SK-N-SH (cell line): ENCODE results near the gene CCDC148.

Experiments used
- EP300 ChIP-seq, 2 experiments: IDR thresholded peaks; 2 replicates each; pipeline versions ENCODE4 v1.4.0 to v1.6.1; 2012; ENCODE audit warnings: borderline replicate concordance in 1 of 2, low read depth in 1 of 2, low read length in 1 of 2
- TF ChIP-seq, protein P1 (sequence below): fragments of 150-350 bp; IDR thresholded peaks from 2 replicates; pipeline ENCODE4 v1.6.1; 2017; ENCODE audit warnings: antibody characterized with exemption, low read length, low read depth, borderline replicate concordance
- TF ChIP-seq, protein P2 (sequence below): fragments of 200-600 bp; sonication (generic); IDR thresholded peaks from 2 replicates; pipeline ENCODE4 v1.6.1; 2017; ENCODE audit warnings: antibody characterized with exemption, mild to moderate bottlenecking, moderate library complexity

DNA sequence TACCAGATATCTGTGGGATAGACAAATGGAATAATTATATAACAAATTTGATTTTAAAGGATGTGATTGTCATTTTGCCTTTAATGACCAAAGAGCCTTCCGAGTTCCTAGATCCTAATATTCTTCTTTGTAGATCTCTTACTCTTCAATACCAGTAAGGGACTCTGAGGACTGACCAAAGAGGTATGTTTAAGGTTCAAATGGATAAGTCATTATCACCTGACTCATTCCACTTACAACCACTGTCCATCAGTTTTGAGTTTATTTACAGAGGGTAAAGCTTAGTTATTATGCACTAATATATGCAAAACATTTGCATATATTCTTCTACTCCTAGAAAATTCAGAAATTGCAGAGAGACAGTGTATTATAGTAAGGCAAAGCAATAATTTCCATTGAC is 62.7 kb downstream of the CCDC148 start:
- no peak for TF ChIP-seq EP300 (IDR thresholded peaks at IDR 0.05; ENCODE audit: borderline replicate concordance in 1 of 2, low read depth in 1 of 2, low read length in 1 of 2)
- TF ChIP-seq, protein P1, sequence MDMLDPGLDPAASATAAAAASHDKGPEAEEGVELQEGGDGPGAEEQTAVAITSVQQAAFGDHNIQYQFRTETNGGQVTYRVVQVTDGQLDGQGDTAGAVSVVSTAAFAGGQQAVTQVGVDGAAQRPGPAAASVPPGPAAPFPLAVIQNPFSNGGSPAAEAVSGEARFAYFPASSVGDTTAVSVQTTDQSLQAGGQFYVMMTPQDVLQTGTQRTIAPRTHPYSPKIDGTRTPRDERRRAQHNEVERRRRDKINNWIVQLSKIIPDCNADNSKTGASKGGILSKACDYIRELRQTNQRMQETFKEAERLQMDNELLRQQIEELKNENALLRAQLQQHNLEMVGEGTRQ: no peak
- TF ChIP-seq, protein P2, sequence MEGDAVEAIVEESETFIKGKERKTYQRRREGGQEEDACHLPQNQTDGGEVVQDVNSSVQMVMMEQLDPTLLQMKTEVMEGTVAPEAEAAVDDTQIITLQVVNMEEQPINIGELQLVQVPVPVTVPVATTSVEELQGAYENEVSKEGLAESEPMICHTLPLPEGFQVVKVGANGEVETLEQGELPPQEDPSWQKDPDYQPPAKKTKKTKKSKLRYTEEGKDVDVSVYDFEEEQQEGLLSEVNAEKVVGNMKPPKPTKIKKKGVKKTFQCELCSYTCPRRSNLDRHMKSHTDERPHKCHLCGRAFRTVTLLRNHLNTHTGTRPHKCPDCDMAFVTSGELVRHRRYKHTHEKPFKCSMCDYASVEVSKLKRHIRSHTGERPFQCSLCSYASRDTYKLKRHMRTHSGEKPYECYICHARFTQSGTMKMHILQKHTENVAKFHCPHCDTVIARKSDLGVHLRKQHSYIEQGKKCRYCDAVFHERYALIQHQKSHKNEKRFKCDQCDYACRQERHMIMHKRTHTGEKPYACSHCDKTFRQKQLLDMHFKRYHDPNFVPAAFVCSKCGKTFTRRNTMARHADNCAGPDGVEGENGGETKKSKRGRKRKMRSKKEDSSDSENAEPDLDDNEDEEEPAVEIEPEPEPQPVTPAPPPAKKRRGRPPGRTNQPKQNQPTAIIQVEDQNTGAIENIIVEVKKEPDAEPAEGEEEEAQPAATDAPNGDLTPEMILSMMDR: no peak
